Measurements from ENCODE around the gene SYNPR.

DNA sequence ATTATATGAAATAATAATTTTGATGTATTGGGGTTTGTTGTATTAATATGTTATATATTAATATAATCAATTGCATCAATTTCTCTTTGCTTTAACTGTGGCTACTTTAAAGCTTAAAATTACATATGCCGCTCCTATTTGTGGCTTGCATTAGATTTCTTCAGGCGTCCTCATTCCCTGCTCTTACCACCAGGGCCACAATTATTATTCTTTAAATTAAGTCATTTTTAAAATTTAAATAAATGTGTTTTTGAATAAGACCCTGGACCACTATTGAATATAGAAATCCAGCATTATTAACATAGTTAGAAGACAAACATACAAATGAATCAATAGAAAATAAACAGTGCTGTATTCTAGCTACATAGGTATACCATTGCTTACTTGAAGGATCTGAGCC is 318.9 kb downstream of the SYNPR start:
- TF ChIP-seq, protein P1, sequence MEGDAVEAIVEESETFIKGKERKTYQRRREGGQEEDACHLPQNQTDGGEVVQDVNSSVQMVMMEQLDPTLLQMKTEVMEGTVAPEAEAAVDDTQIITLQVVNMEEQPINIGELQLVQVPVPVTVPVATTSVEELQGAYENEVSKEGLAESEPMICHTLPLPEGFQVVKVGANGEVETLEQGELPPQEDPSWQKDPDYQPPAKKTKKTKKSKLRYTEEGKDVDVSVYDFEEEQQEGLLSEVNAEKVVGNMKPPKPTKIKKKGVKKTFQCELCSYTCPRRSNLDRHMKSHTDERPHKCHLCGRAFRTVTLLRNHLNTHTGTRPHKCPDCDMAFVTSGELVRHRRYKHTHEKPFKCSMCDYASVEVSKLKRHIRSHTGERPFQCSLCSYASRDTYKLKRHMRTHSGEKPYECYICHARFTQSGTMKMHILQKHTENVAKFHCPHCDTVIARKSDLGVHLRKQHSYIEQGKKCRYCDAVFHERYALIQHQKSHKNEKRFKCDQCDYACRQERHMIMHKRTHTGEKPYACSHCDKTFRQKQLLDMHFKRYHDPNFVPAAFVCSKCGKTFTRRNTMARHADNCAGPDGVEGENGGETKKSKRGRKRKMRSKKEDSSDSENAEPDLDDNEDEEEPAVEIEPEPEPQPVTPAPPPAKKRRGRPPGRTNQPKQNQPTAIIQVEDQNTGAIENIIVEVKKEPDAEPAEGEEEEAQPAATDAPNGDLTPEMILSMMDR (IDR thresholded peaks at IDR 0.05; ENCODE audit: borderline replicate concordance, extremely low read depth, low read length, poor library complexity, severe bottlenecking): no peak
- no peak for TF ChIP-seq EZH2 (IDR thresholded peaks at IDR 0.05; ENCODE audit: borderline replicate concordance, low read depth, low read length, severe bottlenecking)
